Measurements from ENCODE around the gene FOXE1.

GRCh38 chr9:97880336-97880735 is 27.3 kb downstream of the FOXE1 start:
- TF ChIP-seq CTCF (IDR thresholded peaks at IDR 0.05; ENCODE audit: low read depth, low read length, poor library complexity, severe bottlenecking) (no peak), EZH2phosphoT487 (IDR thresholded peaks at IDR 0.05; ENCODE audit: borderline replicate concordance, low read length) (no peak)

Data from DOHH2 (cell line).